GM10266 (cell line): ENCODE results near the gene IGSF9B.

ENCODE experiments used
- DNase-seq: peaks from one replicate; pipeline ENCODE4 v3.0.0; 2012; ENCODE audit errors: extremely low spot score
- TF ChIP-seq, protein P1 (sequence below): IDR thresholded peaks from 2 replicates; pipeline ENCODE4 v1.5.1; 2012; ENCODE audit warnings: mild to moderate bottlenecking, low read depth; ENCODE audit not compliant: control insufficient read depth, insufficient read depth; ENCODE audit errors: missing control alignments

Gene IGSF9B

DNA sequence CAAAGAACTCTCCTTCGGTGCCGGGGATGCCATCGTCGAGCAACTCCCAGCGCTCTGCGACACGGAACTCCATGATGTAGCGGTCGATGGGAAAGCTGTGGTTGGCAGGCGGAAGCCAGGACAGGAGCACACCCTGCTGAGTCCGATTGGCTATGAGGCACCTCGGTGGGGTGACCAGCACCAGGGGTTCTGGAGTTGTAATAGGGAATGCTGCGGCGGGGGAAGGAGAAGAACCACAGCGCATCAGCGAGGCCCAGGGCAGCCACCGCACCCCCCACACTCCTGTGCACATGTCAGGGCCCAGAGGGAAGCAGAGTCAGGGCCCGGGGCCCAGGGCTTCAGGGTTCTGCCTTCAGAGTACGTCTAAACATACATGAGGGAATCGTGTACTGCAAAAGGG lies 31.0 kb downstream of the IGSF9B start:
- no peak for DNase-seq
- TF ChIP-seq, protein P1, sequence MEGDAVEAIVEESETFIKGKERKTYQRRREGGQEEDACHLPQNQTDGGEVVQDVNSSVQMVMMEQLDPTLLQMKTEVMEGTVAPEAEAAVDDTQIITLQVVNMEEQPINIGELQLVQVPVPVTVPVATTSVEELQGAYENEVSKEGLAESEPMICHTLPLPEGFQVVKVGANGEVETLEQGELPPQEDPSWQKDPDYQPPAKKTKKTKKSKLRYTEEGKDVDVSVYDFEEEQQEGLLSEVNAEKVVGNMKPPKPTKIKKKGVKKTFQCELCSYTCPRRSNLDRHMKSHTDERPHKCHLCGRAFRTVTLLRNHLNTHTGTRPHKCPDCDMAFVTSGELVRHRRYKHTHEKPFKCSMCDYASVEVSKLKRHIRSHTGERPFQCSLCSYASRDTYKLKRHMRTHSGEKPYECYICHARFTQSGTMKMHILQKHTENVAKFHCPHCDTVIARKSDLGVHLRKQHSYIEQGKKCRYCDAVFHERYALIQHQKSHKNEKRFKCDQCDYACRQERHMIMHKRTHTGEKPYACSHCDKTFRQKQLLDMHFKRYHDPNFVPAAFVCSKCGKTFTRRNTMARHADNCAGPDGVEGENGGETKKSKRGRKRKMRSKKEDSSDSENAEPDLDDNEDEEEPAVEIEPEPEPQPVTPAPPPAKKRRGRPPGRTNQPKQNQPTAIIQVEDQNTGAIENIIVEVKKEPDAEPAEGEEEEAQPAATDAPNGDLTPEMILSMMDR, result no peak

DNA sequence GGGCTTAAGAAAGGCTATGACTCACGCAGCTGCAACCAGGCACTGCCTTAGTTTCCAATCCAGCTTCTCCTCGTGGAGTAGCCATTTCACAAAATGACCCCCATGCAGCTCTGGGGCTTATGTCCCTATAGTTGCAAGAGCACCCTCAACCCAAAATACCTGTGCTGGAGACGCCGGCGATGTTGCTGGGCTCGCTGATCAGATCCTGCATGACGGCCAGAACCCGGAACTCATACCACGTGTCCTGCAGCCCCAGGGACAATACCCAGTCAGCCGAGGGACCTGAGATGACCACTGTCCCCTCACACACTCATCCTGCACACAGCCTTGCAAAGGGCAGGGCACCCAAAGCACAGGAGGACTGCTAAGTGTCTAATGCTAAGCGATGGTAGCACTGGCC lies 32.1 kb downstream of the IGSF9B start:
- DNase-seq, result no peak
- TF ChIP-seq, protein P1, result no peak

DNA sequence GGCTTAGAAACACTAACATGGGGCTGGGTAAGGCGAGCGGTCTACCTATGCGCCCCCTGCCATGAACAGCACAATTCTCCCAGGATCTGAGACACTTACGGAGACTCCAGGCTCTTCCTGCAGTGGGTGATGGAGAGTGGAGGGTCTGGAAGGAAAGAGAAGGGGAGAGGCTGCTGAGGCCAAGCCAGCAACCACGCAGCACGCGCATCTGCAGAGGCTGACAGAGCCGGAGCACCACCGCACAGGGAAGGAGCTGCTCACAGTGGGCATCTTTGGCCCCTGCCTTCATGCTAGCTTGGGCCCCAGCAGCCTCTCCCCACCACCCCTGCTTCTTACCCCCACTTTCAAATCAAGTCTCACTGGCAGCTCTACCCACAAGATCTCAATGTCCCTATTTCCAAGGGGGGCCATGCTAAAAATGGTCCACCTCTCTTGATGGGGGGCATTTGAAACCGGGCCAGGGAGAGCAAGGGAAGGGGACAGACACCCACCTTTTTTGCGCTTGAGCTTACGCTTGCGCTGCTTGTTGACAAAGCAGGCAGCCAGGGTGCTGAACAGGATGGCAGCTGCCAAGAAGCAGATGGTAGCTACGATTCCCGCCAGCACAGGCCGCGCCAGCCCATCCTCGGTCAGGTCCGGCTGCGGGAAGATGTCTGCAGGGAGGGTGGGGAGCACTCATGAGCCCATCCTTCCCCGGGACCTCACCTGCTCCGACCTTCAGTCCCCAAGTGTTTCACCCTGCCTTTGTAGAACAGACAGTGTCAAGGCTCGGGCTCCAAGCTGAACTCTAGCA lies 34.5 kb downstream of the IGSF9B start:
- DNase-seq, result no peak
- TF ChIP-seq, protein P1, result no peak

DNA sequence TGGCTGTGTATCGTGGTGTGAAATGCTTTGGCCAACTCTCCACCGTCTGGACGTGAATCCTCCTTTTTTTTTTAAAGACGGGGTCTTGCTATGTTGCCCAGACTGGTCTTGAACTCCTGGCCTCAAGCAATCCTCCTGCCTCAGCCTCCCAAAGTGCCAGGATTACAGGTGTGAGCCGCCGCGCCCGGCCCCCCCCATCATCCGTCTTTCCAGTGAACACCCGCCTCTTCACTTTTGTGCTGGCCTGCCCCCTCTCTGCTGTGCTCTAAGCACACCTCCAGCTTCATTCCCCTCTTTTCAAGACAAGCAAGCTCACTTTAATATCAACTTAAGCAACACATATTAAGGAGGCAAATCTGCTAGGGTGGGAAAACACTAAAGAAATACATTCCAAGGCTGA lies 35.3 kb downstream of the IGSF9B start:
- no peak for DNase-seq
- TF ChIP-seq, protein P1, result no peak

DNA sequence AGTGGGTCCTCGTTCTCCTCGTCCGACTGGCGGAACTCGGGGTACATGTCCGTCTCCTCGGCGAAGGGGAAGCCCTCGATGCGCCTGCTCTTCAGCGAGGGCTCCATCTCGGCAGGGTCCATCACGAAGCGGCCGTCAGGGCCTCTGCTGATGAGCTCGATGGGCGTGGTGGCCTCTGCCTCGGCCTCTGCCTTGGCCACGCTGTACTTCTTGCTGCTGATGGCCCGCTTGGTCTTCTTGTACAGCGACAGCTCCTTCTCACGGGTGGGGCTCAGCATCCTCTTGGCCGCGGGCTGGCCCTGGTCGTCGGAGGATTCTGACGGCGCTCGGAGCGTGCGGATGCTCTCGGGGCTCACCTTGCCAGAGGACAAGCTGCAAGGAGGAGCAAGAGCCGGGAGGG lies 35.7 kb downstream of the IGSF9B start:
- DNase-seq, result no peak

DNA sequence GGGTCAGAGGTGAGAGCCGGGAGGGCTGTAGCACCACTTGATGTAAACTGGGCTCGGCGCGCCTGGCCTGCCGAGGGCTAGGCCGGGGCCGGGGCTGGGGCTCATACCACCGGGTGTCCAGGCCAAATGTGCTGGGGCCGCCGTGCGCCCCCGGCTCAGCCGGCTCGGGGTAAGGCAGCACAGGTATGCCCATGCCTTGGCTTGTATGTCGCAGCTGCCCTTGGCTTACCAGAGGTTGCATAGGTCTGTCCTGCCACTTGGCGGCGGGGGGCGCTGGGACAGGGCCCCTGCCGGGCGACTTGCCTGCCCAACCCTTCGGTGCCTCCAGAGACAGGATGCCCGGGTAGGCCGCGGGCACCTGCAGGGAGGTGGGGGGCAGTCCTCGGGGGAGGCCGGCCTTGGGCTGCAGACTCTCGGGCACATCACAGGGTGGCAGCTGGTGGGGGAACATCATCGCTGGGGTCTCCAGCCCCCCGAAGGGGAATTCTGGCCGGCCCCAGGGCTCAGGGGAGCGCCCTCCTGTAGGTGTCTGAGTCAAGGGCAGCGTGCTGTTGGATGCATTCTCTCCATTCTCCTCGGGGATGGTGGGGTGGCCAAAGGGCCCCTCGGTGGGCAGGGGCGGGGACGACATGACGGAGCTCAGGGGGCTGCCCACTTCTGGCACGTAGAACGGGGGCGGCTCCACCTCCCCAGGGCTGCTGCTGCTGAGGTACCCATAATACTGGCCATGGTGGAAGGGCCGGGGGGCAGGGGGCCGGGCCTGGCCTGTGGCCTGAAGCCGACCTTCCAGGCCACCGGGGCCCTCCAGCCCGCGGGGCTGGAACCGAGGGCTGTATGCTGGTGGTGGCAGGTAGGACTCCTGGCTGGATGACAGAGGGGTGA lies 36.4 kb downstream of the IGSF9B start:
- DNase-seq, result no peak
- TF ChIP-seq, protein P1, result no peak

More for the DNA sequence above, 35.7 kb downstream of the IGSF9B start:
- TF ChIP-seq, protein P1, result no peak
